ENCODE measurements around the gene DAGLA.
"Not testable (repeated sequence)": the region's sequence is repeated elsewhere in the genome, so short reads cannot be mapped to it uniquely, and the experiment has no call there.

Gene DAGLA, protein sequence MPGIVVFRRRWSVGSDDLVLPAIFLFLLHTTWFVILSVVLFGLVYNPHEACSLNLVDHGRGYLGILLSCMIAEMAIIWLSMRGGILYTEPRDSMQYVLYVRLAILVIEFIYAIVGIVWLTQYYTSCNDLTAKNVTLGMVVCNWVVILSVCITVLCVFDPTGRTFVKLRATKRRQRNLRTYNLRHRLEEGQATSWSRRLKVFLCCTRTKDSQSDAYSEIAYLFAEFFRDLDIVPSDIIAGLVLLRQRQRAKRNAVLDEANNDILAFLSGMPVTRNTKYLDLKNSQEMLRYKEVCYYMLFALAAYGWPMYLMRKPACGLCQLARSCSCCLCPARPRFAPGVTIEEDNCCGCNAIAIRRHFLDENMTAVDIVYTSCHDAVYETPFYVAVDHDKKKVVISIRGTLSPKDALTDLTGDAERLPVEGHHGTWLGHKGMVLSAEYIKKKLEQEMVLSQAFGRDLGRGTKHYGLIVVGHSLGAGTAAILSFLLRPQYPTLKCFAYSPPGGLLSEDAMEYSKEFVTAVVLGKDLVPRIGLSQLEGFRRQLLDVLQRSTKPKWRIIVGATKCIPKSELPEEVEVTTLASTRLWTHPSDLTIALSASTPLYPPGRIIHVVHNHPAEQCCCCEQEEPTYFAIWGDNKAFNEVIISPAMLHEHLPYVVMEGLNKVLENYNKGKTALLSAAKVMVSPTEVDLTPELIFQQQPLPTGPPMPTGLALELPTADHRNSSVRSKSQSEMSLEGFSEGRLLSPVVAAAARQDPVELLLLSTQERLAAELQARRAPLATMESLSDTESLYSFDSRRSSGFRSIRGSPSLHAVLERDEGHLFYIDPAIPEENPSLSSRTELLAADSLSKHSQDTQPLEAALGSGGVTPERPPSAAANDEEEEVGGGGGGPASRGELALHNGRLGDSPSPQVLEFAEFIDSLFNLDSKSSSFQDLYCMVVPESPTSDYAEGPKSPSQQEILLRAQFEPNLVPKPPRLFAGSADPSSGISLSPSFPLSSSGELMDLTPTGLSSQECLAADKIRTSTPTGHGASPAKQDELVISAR

DNA sequence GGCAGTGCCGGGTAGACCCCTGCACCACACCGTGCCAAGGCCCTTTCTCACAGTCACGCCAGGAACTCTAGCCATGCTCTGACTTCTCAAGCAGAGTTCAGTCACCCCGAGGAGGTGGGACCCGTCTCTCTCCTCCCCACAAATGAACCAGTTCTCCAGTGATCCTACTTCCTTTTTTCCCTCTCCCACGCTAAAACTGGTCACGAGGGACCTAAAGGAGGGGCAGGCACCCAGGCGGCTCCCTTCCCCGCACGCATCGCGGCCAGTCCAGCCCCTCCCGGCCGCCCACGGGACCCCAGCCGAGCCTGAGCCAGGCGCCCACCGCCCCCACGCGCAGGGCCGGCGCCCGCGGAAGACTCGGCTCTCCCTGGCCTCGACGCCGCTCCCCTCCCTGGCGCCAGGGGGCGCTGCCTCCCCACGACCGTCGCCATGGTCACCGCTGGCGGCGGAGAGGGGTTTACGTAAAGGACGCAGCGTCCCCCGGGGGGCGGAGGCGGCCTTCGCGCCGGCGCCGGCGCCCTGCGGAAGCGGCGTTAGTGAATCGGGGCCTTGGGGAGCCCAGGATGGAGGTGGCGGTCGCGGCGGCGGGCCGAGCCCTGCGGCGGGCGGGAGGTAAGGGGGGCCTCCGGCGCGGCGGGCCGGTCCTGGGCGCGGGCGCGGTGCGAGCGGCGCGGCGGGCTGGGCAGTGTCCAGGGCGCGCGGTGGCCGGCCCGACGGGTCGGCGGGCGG, at the start of gene DAGLA:
DAGLA (plus strand) TSS at position 499 of the 729 bp plus-strand sequence. CDS start 39,765 bp downstream, outside the sequence.
- DNase-seq, result peak; percentile 91

GRCh38 chr11:61632096-61632495, 48.1 kb upstream of the DAGLA start:
- peak; percentile 82 for DNase-seq

GRCh38 chr11:61635304-61635703, 44.9 kb upstream of the DAGLA start:
- DNase-seq, result no peak

- DNase-seq, result no peak
These were observed 44.4 kb upstream of the DAGLA start for GRCh38 chr11:61635787-61636186.

- DNase-seq, result no peak
These were observed 43.5 kb upstream of the DAGLA start for GRCh38 chr11:61636676-61637075.

DNA sequence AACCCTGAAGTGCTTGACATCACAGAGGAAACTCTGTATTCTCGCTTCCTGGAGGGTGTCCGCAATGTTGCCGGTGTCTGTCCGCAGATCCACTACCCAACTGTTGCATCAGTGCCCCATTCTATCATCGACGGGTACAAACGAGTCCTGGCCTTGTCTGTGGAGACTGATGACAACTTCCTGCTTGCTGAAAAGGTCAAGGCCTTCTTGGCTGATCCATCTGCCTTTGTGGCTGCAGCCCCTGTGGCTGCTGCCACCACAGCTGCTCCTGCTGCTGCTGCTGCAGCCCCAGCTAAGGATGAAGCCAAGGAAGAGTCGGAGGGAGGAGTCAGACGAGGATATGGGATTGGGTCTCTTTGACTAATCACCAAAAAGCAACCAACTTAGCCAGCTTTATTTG, 42.9 kb upstream of the DAGLA start:
- DNase-seq, result no peak

GRCh38 chr11:61639816-61640443, 40.3 kb upstream of the DAGLA start:
- DNase-seq, result no peak

GRCh38 chr11:61642162-61642561, 38.0 kb upstream of the DAGLA start:
- no peak for DNase-seq

DNA sequence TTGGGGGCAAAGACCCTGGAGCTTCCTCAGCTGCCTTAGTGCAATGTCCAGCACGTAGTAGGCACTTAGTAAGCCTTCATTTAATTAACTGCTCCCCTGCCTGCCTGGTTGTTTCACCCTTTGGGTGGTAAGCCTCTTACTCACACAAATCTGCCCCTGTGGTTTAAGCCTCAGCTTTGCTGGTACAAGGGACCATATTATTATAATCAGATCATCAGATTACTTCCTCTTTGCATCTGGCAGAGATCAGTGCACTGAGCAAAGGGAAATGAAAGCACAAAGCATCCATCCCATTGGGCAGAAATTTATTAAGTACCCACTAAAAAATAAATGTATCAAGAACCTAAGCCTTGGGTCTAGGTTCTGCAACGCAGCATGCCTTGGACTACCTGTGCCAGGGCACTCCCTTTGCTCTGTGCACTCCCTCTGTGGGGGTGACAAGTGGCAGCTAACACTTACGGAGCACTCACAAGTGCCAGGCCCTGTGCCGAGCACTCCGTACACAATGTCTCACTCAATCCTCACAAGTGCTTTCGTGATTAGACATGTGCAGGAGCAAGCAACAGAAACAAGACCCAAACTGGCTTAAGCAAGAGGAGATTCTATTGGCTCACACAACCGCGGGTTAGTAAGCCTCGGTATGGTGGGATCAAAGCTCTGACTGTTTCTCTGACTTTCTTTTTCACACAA, 34.9 kb upstream of the DAGLA start:
- DNase-seq, result no peak

GRCh38 chr11:61647529-61647928, 32.7 kb upstream of the DAGLA start:
- DNase-seq, result no peak

DNA sequence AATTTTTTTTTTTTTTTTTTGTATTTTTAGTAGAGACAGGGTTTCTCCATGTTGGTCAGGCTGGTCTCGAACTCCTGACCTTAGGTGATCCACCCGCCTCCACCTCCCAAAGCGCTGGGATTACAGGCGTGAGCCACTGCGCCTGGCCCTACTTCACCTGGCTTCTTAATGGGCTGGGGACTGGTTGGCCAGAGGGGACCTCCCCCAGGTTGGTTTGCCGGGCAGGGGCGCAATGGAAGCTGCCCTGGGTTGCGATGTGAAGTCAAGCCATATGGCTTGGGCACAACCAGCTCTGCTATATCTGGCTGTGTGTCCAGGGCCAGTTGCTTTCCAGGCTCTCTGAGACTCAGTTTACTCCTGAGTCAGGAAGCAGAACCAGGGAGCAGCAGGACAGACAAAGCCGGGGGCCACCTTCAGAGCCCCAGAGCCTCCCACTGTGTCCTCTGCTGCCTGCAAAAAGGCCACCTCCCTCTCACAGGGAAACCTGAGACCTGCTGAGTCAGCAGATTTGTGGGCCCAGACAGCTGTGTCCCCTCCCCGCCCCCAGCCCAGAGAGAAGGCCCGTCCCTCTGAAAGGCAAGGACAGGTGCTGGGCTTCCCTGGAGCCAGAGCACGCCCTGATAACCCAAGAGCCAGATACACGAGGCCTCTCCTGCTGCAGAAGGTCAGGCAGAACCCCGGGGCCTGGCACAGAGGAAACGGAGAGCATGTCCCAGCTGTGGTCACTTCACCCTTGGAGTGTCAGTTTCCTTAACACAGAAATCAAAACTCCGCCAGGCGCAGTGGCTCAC, 29.2 kb upstream of the DAGLA start:
- peak; percentile 58 for DNase-seq

DNA sequence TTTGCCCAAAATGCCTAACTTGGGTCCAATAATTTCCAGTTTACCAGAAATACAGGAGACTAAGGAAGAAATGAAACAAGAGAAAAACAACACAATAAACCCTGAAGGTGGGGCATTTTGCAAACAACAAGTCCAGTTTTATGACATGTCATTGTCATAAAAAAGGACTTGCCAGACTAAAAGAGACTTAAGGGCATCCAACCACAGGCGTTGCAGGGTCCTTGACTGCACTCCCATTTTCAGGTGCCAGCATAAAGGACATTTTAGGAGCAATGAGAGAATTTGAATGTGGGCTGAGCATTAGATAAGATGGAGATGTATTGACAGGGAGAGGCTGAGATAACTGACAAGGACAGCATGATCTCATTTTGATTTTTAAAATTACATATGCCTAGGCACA, 28.1 kb upstream of the DAGLA start:
- DNase-seq, result no peak

DNA sequence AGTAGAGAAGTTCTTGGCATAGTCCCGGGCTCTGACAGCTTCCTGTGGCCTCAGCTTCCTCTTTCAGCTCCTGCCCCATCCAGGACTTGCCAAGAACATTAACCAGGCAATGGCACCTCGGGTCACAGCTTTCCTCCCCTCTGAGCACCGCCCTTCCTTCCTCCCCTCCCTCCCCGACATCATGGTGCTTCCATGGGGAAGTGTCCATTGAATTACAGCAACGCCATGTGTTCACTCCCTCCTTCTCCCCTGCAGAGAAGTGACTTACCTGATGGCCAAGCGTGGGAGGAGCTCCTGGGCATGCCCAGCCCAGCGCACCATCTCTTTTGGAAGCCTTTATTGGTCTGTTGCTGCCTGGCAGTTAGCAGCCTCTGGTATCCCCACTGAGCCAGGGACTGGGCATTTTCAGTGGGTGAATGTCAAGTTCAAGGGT, 25.8 kb upstream of the DAGLA start:
- DNase-seq, result no peak

- DNase-seq, result not testable (repeated sequence)
These were observed 24.7 kb upstream of the DAGLA start for GRCh38 chr11:61655266-61656159.

DNA sequence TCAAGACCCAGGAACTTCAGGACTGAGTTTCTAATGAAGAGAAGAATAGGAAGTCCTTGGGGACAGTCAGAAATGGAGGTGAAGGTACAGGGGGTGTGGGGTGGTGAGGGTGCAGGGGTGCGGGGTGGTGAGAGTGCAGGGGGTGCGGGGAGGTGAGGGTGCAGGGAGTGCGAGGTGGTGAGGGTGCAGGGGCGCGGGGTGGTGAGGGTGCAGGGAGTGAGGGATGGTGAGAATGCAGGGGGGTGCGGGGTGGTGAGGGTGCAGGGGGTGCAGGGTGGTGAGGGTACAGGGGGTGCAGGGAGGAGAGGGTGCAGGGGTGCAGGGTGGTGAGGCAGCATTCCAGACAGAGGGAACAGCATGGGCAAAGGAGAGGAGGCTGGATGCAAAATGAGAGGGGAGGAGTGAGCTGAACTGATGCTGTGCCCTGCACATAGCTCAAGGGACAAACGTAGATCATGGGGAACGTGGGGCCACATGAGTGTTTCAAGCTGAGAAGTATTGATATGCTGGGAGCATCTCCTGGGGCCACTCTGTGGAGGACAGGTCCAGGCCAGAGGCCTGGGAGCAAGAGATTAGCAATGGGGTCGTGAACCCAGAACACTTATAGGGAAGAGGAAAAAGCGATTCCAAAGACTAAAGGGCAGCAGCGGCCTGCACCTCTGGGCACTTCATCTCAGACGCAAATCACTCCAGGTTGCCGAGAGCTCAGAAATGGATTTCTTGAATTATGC, 23.7 kb upstream of the DAGLA start:
- DNase-seq, result no peak

GRCh38 chr11:61657566-61658290, 22.5 kb upstream of the DAGLA start:
- DNase-seq, result no peak

DNA sequence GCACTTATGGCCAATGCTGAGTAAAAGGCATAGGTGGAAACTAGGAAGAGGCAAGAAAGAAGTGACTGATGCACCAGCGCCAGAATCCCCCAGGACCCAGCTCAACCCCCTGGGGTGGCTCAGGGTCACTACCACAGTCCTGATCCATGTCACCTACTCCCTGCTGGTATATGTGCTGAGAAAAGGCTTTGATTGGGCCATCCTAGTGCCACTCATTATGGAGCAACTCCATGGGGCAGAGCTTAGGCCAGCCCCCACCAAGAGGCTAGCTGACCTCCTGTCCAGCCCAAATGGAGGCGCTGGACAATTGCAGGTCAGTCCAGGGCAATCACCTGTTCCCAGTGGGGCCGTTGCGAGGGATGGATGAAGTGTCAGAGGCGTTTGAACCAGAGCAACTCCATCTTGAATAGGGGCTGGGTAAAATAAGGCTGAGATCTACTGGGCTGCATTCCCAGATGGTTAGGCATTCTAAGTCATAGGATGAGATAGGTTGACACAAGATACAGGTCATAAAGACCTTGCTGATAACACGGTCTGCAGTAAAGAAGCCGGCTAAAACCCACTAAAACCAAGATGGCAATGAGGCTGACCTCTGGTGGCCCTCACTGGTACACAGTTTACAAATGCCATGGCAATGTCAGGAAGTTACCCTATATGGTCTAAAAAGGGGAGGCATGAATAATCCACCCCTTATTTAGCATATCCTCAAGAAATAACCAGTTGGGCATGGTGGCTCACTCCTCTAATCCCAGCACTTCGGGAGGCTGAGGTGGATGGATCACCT, 20.6 kb upstream of the DAGLA start:
- DNase-seq, result no peak

All from eye (tissue), 1 donor.